ENCODE data around the gene NMUR2.

DNA sequence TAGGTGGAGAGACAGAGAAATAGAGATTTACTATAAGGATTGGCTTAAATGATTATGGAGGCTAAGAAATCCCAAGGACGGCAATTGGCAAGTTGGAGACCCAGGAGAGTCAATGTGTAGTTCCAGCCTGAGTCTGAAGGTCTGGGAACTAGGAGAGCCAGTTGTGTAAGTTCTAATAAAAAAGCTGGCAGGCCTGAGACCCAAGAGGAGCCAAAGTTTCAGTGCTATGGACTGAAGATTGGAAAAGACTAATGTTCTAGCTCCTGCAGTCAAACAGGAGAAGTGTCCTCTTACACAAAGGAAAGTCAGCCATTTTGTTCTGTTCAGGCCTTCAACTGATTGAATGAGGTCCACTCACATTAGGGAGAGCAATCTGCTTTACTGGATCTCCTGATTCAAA lies 50.0 kb downstream of the NMUR2 start:
- TF ChIP-seq, protein P1, sequence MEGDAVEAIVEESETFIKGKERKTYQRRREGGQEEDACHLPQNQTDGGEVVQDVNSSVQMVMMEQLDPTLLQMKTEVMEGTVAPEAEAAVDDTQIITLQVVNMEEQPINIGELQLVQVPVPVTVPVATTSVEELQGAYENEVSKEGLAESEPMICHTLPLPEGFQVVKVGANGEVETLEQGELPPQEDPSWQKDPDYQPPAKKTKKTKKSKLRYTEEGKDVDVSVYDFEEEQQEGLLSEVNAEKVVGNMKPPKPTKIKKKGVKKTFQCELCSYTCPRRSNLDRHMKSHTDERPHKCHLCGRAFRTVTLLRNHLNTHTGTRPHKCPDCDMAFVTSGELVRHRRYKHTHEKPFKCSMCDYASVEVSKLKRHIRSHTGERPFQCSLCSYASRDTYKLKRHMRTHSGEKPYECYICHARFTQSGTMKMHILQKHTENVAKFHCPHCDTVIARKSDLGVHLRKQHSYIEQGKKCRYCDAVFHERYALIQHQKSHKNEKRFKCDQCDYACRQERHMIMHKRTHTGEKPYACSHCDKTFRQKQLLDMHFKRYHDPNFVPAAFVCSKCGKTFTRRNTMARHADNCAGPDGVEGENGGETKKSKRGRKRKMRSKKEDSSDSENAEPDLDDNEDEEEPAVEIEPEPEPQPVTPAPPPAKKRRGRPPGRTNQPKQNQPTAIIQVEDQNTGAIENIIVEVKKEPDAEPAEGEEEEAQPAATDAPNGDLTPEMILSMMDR (IDR thresholded peaks at IDR 0.05; ENCODE audit: low read depth, low read length) = no peak
- no peak for TF ChIP-seq EZH2phosphoT487 (IDR thresholded peaks at IDR 0.05; ENCODE audit: low read depth)
